ENCODE results near the gene TBC1D22A. TPM values are rescaled to one million over a fixed set of nuclear protein-coding genes. Genes with fewer than 3 reads are reported as not detected.

The TBC1D22A gene
- total RNA-seq, 1 experiment from 2014 or later, result 27.6 TPM

DNA sequence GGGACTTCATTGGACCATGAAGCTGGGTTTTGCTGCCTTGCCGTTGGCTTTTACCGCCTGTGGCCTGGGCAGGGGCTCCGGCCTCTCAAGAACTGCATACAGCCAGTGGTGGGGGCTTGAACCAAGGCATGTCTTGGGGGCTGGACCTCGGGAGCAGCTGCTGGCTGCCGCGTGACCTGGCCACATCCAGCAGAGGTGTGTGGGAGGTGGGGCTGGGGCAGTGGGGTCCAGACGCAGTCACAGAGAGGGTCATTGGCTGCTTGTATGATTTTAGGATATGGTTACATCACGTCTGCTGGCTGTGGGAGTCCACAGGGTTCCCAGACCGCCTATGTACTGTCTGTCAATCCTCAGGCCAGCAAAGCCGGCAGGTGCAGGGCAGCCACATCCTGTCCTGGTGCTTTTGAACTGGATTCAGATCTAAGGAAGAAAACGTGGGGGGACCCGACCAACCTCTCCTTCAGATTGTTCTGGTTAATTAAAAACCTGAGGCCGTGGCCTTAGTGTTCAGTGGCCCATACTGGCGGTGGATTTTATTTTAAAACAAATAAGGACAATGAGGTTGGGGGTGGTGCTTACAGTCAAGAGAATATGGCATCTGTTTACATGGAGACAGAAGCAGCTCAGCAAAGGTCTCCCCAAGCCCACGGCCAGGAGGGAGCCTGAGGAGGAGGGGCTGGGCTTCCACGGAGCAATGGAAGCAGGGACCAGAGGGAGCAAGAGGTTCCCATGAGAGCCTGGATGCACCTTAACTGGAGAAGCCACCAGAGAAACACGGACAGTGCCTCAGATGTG is 426.0 kb downstream of the TBC1D22A start:
- TF ChIP-seq, protein P1, sequence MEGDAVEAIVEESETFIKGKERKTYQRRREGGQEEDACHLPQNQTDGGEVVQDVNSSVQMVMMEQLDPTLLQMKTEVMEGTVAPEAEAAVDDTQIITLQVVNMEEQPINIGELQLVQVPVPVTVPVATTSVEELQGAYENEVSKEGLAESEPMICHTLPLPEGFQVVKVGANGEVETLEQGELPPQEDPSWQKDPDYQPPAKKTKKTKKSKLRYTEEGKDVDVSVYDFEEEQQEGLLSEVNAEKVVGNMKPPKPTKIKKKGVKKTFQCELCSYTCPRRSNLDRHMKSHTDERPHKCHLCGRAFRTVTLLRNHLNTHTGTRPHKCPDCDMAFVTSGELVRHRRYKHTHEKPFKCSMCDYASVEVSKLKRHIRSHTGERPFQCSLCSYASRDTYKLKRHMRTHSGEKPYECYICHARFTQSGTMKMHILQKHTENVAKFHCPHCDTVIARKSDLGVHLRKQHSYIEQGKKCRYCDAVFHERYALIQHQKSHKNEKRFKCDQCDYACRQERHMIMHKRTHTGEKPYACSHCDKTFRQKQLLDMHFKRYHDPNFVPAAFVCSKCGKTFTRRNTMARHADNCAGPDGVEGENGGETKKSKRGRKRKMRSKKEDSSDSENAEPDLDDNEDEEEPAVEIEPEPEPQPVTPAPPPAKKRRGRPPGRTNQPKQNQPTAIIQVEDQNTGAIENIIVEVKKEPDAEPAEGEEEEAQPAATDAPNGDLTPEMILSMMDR (IDR thresholded peaks at IDR 0.05; ENCODE audit: unreplicated experiment), result no peak
- Mint-ChIP-seq H3K27ac (ENCODE audit: unreplicated experiment) (no peak overlapping the region), H3K27me3 (ENCODE audit: unreplicated experiment) (no peaks in the 10 kb centered on the region), H3K4me3 (ENCODE audit: low read depth, unreplicated experiment) (no peak overlapping the region), H3K36me3 (ENCODE audit: insufficient read depth, unreplicated experiment) (no peaks in the 10 kb centered on the region), H3K4me1 (ENCODE audit: low read depth, unreplicated experiment) (no peaks in the 10 kb centered on the region), H3K9me3 (ENCODE audit: low read depth, unreplicated experiment) (peaks cover 20% of the 10 kb centered on the region)
- no TSS peak for BruUV-seq (replicated peaks)
- intact Hi-C loops (cut with micrococcal nuclease; ENCODE audit: unreplicated experiment), result no loop called here
- no peak for DNase-seq
- CTCF ChIA-PET, result no interaction called here

DNA sequence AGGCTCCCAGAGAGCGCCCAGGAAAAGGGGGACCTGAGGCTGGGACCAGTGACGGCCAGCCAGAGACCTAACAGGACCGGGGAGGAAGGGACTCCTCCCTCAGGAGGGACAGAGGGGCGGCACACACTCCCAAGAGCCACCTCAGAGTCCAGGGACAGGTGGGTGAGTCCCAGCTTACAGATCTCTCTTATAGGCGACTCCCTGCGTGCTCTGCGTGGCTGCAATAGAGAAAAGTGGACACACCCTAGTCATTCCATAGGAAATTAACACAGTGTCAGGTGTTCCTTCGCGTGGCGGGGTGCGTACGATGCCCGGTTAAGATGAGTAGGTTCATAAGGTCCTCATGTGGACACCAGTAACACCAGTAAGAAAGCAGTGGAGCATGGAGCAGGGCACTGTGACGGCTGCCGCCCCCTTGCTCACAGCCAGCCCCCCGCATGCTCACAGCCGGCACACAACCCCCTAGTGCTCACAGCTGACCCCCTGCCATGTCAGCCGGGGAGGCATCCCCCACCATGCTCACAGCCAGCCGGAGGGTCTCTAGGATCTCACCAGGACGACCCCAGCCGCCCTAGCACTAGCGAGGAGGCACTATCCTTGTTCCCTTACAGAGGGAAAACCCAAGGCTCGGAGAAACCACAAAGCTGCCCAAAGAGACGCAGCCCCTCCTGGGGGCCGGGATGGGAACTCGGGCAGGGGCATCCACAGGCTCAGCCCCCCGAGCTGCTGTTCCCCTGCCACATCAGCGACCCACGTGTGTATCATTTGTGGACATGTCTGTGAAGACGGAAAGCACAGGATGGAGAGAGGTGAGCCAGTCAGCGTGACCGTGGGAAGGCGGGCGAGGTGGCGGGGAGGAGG is 426.8 kb downstream of the TBC1D22A start:
- DNase-seq, result no peak
- CTCF ChIA-PET, result no interaction called here

DNA sequence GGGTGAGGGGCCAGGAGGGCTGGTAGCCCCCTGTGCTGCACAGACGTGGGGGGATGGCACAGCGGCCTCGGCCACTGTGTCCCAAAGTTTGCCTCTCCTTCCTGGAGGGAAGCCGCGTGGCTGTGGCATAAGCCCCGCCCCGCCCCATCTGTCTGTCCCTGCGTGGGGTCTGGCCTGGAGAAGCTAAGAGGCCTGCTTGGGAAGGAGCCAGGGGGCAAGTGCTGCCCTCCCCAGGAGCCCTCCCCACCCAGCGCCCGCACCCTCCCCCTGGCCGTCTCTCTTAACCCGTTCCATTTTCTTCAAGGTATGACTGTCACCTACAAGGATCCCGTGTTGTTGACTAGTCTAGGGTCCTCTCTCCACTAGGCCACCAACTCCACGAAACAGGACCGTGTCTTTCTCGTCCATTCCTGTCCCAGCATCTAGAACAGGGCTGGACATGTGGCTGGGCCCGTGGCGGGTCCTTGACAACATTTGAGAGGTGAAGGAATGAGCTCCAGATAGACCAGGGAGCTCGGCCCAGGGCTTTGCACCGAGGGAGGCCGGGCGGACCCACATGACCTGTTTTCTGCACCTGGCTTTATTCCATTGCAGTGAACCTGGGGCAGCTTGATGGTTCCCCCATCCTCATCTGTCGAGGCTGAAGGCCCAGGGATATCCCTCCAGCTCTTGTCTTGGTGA is 428.0 kb downstream of the TBC1D22A start:
- Mint-ChIP-seq H3K4me3 (ENCODE audit: low read depth, unreplicated experiment) (no peak overlapping the region), H3K9me3 (ENCODE audit: low read depth, unreplicated experiment) (peaks cover 7% of the 10 kb centered on the region), H3K27ac (ENCODE audit: unreplicated experiment) (no peak overlapping the region), H3K27me3 (ENCODE audit: unreplicated experiment) (peaks cover 14% of the 10 kb centered on the region), H3K36me3 (ENCODE audit: insufficient read depth, unreplicated experiment) (no peaks in the 10 kb centered on the region), H3K4me1 (ENCODE audit: low read depth, unreplicated experiment) (no peaks in the 10 kb centered on the region)
- intact Hi-C loops (cut with micrococcal nuclease; ENCODE audit: unreplicated experiment), result no loop called here
- CTCF ChIA-PET, result interaction anchor here (0.8 kb wide), 1 partner anchor 166 kb away, joined by 3 read pairs; no protein-coding TSS in a partner anchor
- BruUV-seq (replicated peaks), result no TSS peak
- TF ChIP-seq, protein P1 (IDR thresholded peaks at IDR 0.05; ENCODE audit: unreplicated experiment), result no peak
- DNase-seq, result no peak

More for the DNA sequence above, 426.8 kb downstream of the TBC1D22A start:
- no peaks in the 10 kb centered on the region for H3K4me1 Mint-ChIP-seq (ENCODE audit: low read depth, unreplicated experiment)
- intact Hi-C loops (cut with micrococcal nuclease; ENCODE audit: unreplicated experiment), result no loop called here
- H3K27ac Mint-ChIP-seq (ENCODE audit: unreplicated experiment), result no peak overlapping the region
- BruUV-seq (replicated peaks), result no TSS peak
- peaks cover 2% of the 10 kb centered on the region for H3K27me3 Mint-ChIP-seq (ENCODE audit: unreplicated experiment)
- no peak overlapping the region for H3K4me3 Mint-ChIP-seq (ENCODE audit: low read depth, unreplicated experiment)
- H3K9me3 Mint-ChIP-seq (ENCODE audit: low read depth, unreplicated experiment), result peaks cover 17% of the 10 kb centered on the region
- TF ChIP-seq, protein P1 (IDR thresholded peaks at IDR 0.05; ENCODE audit: unreplicated experiment), result no peak
- no peaks in the 10 kb centered on the region for H3K36me3 Mint-ChIP-seq (ENCODE audit: insufficient read depth, unreplicated experiment)

DNA sequence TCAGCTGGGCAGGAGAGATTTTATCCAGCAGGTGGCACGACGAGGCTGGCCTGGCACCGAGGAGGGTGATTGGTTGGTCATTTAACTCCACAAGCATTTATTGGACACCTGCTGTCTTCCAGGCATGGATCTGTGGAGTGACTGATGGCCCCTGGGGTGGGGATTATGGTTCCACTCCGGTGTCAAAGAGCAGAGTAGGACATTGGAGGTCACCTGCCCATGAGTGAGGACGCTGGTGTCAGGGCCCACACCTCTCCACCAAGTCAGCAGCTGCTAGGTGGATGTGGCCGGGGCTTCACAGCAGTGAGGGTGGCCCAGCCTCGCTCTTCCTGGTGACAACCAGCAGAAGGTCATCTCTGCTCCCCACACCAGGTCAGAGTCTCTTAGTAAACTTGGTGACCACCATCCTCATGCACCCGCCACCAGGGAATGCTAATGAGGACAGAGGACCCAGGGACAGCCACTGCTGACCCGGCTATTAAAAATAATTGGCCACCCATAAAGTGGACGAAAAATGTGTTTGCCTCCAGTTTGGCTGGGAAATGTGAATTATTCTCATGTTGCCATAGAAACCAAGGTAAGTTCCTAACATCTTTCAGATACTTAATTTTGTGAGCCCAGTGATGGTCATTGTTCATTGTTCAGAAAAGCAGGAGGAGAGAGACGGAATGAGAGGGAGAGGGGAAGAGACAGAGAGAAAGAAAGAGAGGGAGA is 428.7 kb downstream of the TBC1D22A start:
- TF ChIP-seq, protein P1 (IDR thresholded peaks at IDR 0.05; ENCODE audit: unreplicated experiment), result no peak
- H3K36me3 Mint-ChIP-seq (ENCODE audit: insufficient read depth, unreplicated experiment), result no peaks in the 10 kb centered on the region
- H3K9me3 Mint-ChIP-seq (ENCODE audit: low read depth, unreplicated experiment), result peaks cover 5% of the 10 kb centered on the region
- no TSS peak for BruUV-seq (replicated peaks)
- no peaks in the 10 kb centered on the region for H3K4me1 Mint-ChIP-seq (ENCODE audit: low read depth, unreplicated experiment)
- intact Hi-C loops (cut with micrococcal nuclease; ENCODE audit: unreplicated experiment), result no loop called here
- H3K4me3 Mint-ChIP-seq (ENCODE audit: low read depth, unreplicated experiment), result no peak overlapping the region
- CTCF ChIA-PET, result interaction anchor here (0.8 kb wide), 1 partner anchor 166 kb away, joined by 3 read pairs; no protein-coding TSS in a partner anchor
- DNase-seq, result no peak
- no peak overlapping the region for H3K27ac Mint-ChIP-seq (ENCODE audit: unreplicated experiment)
- peaks cover 21% of the 10 kb centered on the region for H3K27me3 Mint-ChIP-seq (ENCODE audit: unreplicated experiment)
